ENCODE measurements around the gene MSL2. TPM values are rescaled to one million over a fixed set of nuclear protein-coding genes. Genes with fewer than 3 reads are reported as not detected.

MSL2 gene
- total and polyA plus RNA-seq, 2 of the 4 experiments (the other 2 are of a cell fraction) = 7.1 to 13.6 TPM

- H2AFZ ChIP-seq (replicated peaks; ENCODE audit: low read length, poor library complexity) = no peak overlapping the region
- H3K18ac ChIP-seq (ENCODE audit: low read depth, low read length) = no peak overlapping the region
- no peaks in the 10 kb centered on the region; the same call in 1 of the 2 replicates for H3K27me3 ChIP-seq (ENCODE audit: control insufficient read depth, insufficient read depth, low read length)
- in situ Hi-C loops (cut with MboI; ENCODE audit: low sequenced_read_pairs) = no loop called here
- intact Hi-C loops (cut with micrococcal nuclease) = no loop called here
- H3K14ac ChIP-seq (replicated peaks; ENCODE audit: low read depth, low read length) = no peak overlapping the region
- POLR2A ChIA-PET (ENCODE audit: unreplicated experiment) = no interaction called here
- no peak overlapping the region for H4K5ac ChIP-seq (ENCODE audit: low read depth, low read length)
- no peak overlapping the region for H3K23ac ChIP-seq (ENCODE audit: low read depth, low read length)
- no peak overlapping the region for H3K56ac ChIP-seq (ENCODE audit: extremely low read depth, insufficient read depth, low read length)
- no peak overlapping the region for H2AK5ac ChIP-seq (ENCODE audit: low read depth, low read length)
- H3K4me1 ChIP-seq (ENCODE audit: control insufficient read depth, insufficient read depth, low read length) = peaks cover 2% of the 10 kb centered on the region; the same call in 1 of the 2 replicates
- H3K4me3 ChIP-seq (ENCODE audit: insufficient read depth, low read depth, low read length) = no peak overlapping the region
- BruUV-seq (replicated peaks) = no TSS peak
- no peak overlapping the region for H2BK20ac ChIP-seq (ENCODE audit: low read depth, low read length)
- no peak for TF ChIP-seq POLR2A (IDR thresholded peaks at IDR 0.05; ENCODE audit: low read depth, low read length)
- no peak for TF ChIP-seq RAD21 (IDR thresholded peaks at IDR 0.05; ENCODE audit: low read length)
- no peak overlapping the region for H2BK120ac ChIP-seq (ENCODE audit: low read depth, low read length)
- dilution Hi-C loops (cut with HindIII; ENCODE audit: low sequenced_read_pairs, unreplicated experiment) = no loop called here
- ATAC-seq (ENCODE audit: low read depth) (peak; percentile 61), DNase-seq (peak; percentile 19)
- CTCF ChIA-PET = interaction anchor here (0.7 kb wide), 1 partner anchor 725 kb away, joined by 5 read pairs; the partner anchor contains the start of gene IL20RB
- H4K91ac ChIP-seq (ENCODE audit: insufficient read depth, low read depth, low read length) = no peak overlapping the region
- WGBS, 2 experiments (ENCODE audit: extremely low coverage in 2 of 2, insufficient read length in 1 of 2) = no CpG with 5 or more reads among the region's 2 CpGs
- H3K4me2 ChIP-seq (ENCODE audit: low read depth, low read length) = no peak overlapping the region
- no peaks in the 10 kb centered on the region for H3K79me1 ChIP-seq (ENCODE audit: low read depth in 1 of 2, low read length in 2 of 2)
- no peaks in the 10 kb centered on the region for H4K20me1 ChIP-seq (ENCODE audit: insufficient read depth, low read length)
- no peaks in the 10 kb centered on the region for H3K9me3 ChIP-seq (ENCODE audit: control insufficient read depth, insufficient read depth, low read length)
- H3K36me3 ChIP-seq (ENCODE audit: control insufficient read depth, insufficient read depth, low read length) = no peaks in the 10 kb centered on the region
- H2AK9ac ChIP-seq (replicated peaks; ENCODE audit: low read depth, low read length, poor library complexity) = no peak overlapping the region
- H2BK15ac ChIP-seq (ENCODE audit: low read depth, low read length) = no peak overlapping the region
- no peak overlapping the region for H2BK5ac ChIP-seq (ENCODE audit: low read depth, low read length, poor library complexity, severe bottlenecking)
- H3K9me1 ChIP-seq (ENCODE audit: insufficient read depth, low read length) = peaks cover 4% of the 10 kb centered on the region; the same call in 1 of the 2 replicates
- H3K27ac ChIP-seq (ENCODE audit: insufficient read depth, low read length) = no peak overlapping the region
- H3K4ac ChIP-seq (ENCODE audit: low read depth, low read length) = no peak overlapping the region
- no peak overlapping the region for H4K8ac ChIP-seq (ENCODE audit: low read depth in 2 of 2, low read length in 2 of 2)
- H3K9ac ChIP-seq (ENCODE audit: low read depth, low read length) = no peak overlapping the region
Measured at GRCh38 chr3:136232413-136232812, 36.3 kb upstream of the MSL2 start.

Measured in IMR-90 (cell line).